Measurements from ENCODE around the gene ZNF414. TPM values are rescaled to one million over a fixed set of nuclear protein-coding genes. Genes with fewer than 3 reads are reported as not detected.
A peak's percentile ranks its signal among the peaks of the same experiment; 100 is the strongest.

The ZNF414 gene
- total RNA-seq, 1 experiment from 2014 or later = 27.2 TPM

DNA sequence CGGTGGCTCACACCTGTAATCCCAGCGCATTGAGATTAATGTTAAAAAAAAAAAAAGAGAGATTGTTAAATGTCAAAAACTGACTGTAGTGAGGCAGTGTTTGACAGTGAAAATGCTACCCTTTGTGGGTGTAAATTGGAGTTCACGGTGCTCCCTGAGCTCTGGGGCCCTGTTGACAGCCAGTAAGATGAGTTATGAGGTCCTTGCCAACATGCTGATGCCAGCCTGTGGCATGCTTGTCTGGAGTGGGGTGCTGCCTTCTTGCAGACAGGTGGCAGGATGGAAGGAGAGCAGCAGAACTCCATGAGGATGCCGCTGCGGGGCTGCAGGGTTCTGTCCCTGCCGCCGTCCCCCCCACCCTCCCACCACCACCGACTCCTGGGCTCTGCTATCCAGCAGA, 37.4 kb downstream of the ZNF414 start:
- Mint-ChIP-seq H3K27me3 (ENCODE audit: insufficient read depth, unreplicated experiment) (no peaks in the 10 kb centered on the region), H3K4me3 (ENCODE audit: unreplicated experiment) (no peak overlapping the region), H3K27ac (ENCODE audit: low read depth, unreplicated experiment) (no peak overlapping the region), H3K36me3 (ENCODE audit: insufficient read depth, unreplicated experiment) (peaks cover 90% of the 10 kb centered on the region), H3K4me1 (ENCODE audit: insufficient read depth, unreplicated experiment) (peaks cover 19% of the 10 kb centered on the region), H3K9me3 (ENCODE audit: unreplicated experiment) (no peaks in the 10 kb centered on the region)
- DNase-seq (ENCODE audit: unreplicated experiment) = no peak
- TF ChIP-seq, protein P1, sequence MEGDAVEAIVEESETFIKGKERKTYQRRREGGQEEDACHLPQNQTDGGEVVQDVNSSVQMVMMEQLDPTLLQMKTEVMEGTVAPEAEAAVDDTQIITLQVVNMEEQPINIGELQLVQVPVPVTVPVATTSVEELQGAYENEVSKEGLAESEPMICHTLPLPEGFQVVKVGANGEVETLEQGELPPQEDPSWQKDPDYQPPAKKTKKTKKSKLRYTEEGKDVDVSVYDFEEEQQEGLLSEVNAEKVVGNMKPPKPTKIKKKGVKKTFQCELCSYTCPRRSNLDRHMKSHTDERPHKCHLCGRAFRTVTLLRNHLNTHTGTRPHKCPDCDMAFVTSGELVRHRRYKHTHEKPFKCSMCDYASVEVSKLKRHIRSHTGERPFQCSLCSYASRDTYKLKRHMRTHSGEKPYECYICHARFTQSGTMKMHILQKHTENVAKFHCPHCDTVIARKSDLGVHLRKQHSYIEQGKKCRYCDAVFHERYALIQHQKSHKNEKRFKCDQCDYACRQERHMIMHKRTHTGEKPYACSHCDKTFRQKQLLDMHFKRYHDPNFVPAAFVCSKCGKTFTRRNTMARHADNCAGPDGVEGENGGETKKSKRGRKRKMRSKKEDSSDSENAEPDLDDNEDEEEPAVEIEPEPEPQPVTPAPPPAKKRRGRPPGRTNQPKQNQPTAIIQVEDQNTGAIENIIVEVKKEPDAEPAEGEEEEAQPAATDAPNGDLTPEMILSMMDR (IDR thresholded peaks at IDR 0.05; ENCODE audit: unreplicated experiment) = no peak
- BruUV-seq (replicated peaks) = no TSS peak
- ChIA-PET CTCF (interaction anchor here (1.1 kb wide), 1 partner anchor 79 kb away, joined by 3 read pairs; no protein-coding TSS in a partner anchor), POLR2A (interaction anchor here (1.0 kb wide), 1 partner anchor 51 kb away, joined by 3 read pairs; no protein-coding TSS in a partner anchor)
- intact Hi-C loops (cut with micrococcal nuclease) = no loop called here

GRCh38 chr19:8475005-8475404, 39.0 kb downstream of the ZNF414 start:
- Mint-ChIP-seq H3K36me3 (ENCODE audit: insufficient read depth, unreplicated experiment) (peaks cover 90% of the 10 kb centered on the region), H3K27ac (ENCODE audit: low read depth, unreplicated experiment) (no peak overlapping the region), H3K4me1 (ENCODE audit: insufficient read depth, unreplicated experiment) (peaks cover 8% of the 10 kb centered on the region), H3K27me3 (ENCODE audit: insufficient read depth, unreplicated experiment) (no peaks in the 10 kb centered on the region), H3K4me3 (ENCODE audit: unreplicated experiment) (no peak overlapping the region), H3K9me3 (ENCODE audit: unreplicated experiment) (no peaks in the 10 kb centered on the region)
- CTCF ChIA-PET = interaction anchor here (0.7 kb wide), 2 partner anchors 12 to 62 kb away, joined by 3 read pairs; partner anchors contain the start of gene MARCHF2
- no TSS peak for BruUV-seq (replicated peaks)
- TF ChIP-seq, protein P1 (IDR thresholded peaks at IDR 0.05; ENCODE audit: unreplicated experiment) = no peak
- POLR2A ChIA-PET = interaction anchor here (1.2 kb wide), 1 partner anchor 12 kb away, joined by 3 read pairs; no protein-coding TSS in a partner anchor
- DNase-seq (ENCODE audit: unreplicated experiment) = no peak
- intact Hi-C loops (cut with micrococcal nuclease) = no loop called here

- intact Hi-C loops (cut with micrococcal nuclease) = no loop called here
- Mint-ChIP-seq H3K27ac (ENCODE audit: low read depth, unreplicated experiment) (no peak overlapping the region), H3K4me1 (ENCODE audit: insufficient read depth, unreplicated experiment) (peaks cover 8% of the 10 kb centered on the region)
These were observed 40.1 kb downstream of the ZNF414 start for GRCh38 chr19:8473648-8474476.

More at GRCh38 chr19:8473648-8474476, 40.1 kb downstream of the ZNF414 start:
- Mint-ChIP-seq H3K27me3 (ENCODE audit: insufficient read depth, unreplicated experiment) (no peaks in the 10 kb centered on the region), H3K4me3 (ENCODE audit: unreplicated experiment) (no peak overlapping the region), H3K36me3 (ENCODE audit: insufficient read depth, unreplicated experiment) (peaks cover 100% of the 10 kb centered on the region), H3K9me3 (ENCODE audit: unreplicated experiment) (no peaks in the 10 kb centered on the region)
- no peak for DNase-seq (ENCODE audit: unreplicated experiment)
- TF ChIP-seq, protein P1 (IDR thresholded peaks at IDR 0.05; ENCODE audit: unreplicated experiment) = no peak
- POLR2A ChIA-PET = interaction anchor here (0.6 to 1.2 kb wide), 3 partner anchors 28 to 358 kb away, joined by 3 read pairs; no protein-coding TSS in a partner anchor
- TSS peak; percentile 5 for BruUV-seq (replicated peaks)
- CTCF ChIA-PET = interaction anchor here (0.6 to 1.8 kb wide), 5 partner anchors 13 to 107 kb away, joined by 3 to 6 read pairs (median 3); partner anchors contain the start of gene MARCHF2

Data from MCF 10A (cell line).